Measurements from ENCODE around the gene BANP.

GRCh38 chr16:88020516-88020885 lies 69.3 kb downstream of the BANP start:
- TF ChIP-seq CTCF (IDR thresholded peaks at IDR 0.05): no peak
- no peak for TF ChIP-seq POLR2A (IDR thresholded peaks at IDR 0.05)
